Stimulated activated CD4-positive, alpha-beta T cell treated with anti-CD3 and anti-CD28 coated beads, Interleukin-4, amount 100 ng/mL, for 4 hours (primary cell): ENCODE measurements around the gene MYH7B.

Source experiments
- DNase-seq, 2 experiments: peaks; one replicate each; pipeline ENCODE4 v3.0.0-alpha.2; 2020

MYH7B gene

GRCh38 chr20:34978092-34978744 is 22.6 kb downstream of the MYH7B start:
- DNase-seq: no peak

GRCh38 chr20:34979366-34980153 is 23.9 kb downstream of the MYH7B start:
- no peak for DNase-seq

- no peak for DNase-seq
These were observed 25.0 kb downstream of the MYH7B start for GRCh38 chr20:34980543-34981233.

GRCh38 chr20:34982270-34983088 is 26.8 kb downstream of the MYH7B start:
- DNase-seq: no peak

GRCh38 chr20:34983089-34983820 is 27.6 kb downstream of the MYH7B start:
- DNase-seq: no peak

GRCh38 chr20:34983995-34984735 is 28.5 kb downstream of the MYH7B start:
- no peak for DNase-seq

- DNase-seq: no peak
These were observed 29.1 kb downstream of the MYH7B start for GRCh38 chr20:34984756-34985261.

GRCh38 chr20:34985461-34986310 is 30.0 kb downstream of the MYH7B start:
- no peak for DNase-seq

- DNase-seq: no peak
These were observed 30.9 kb downstream of the MYH7B start for GRCh38 chr20:34986311-34987287.

- DNase-seq: no peak
These were observed 31.9 kb downstream of the MYH7B start for GRCh38 chr20:34987288-34988190.

GRCh38 chr20:34988191-34988540 is 32.5 kb downstream of the MYH7B start:
- DNase-seq: no peak

GRCh38 chr20:34989118-34989517 is 33.5 kb downstream of the MYH7B start:
- no peak for DNase-seq

- DNase-seq: no peak
These were observed 34.0 kb downstream of the MYH7B start for GRCh38 chr20:34989670-34990069.

- DNase-seq: no peak
These were observed 34.6 kb downstream of the MYH7B start for GRCh38 chr20:34990231-34990630.

GRCh38 chr20:34990661-34991214 is 35.1 kb downstream of the MYH7B start:
- DNase-seq: no peak

- DNase-seq: no peak
These were observed 37.2 kb downstream of the MYH7B start for GRCh38 chr20:34992751-34993417.

- no peak for DNase-seq
These were observed 38.4 kb downstream of the MYH7B start for GRCh38 chr20:34993941-34994508.
